NT2/D1 (cell line): ENCODE data around the gene LIN7A.

Experiments used
- SUZ12 ChIP-seq: IDR thresholded peaks from 2 replicates; pipeline ENCODE4 v1.6.1; 2011; ENCODE audit not compliant: insufficient read length, insufficient read depth; ENCODE audit errors: extremely low read depth
- YY1 ChIP-seq: IDR thresholded peaks from 2 replicates; pipeline ENCODE4 v1.6.1; 2011; ENCODE audit not compliant: insufficient read length, insufficient read depth
- ZNF274 ChIP-seq: IDR thresholded peaks from 2 replicates; pipeline ENCODE4 v1.6.1; 2011; ENCODE audit warnings: mild to moderate bottlenecking, low read depth, low read length

DNA sequence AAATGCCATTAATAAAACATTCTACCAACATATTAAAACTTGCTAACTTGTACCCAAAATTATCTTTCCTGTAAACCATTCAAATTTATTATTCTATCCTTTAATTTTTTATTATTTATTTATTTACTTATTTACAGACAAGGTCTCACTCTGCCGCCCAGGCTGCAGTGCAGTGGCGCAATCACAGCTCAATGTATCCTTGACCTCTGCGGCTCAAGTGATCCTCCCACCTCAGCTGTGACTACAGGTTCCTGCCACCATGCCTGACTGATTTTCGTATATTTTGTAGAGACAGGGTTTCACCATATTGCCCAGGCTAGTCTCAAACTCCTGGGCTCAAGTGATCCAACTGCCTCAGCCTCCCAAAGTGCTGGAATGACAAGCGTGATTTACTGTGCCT is 20.4 kb upstream of the LIN7A start:
- TF ChIP-seq SUZ12 (no peak), ZNF274 (no peak), YY1 (no peak)
